ENCODE data around the gene SOX11.

SOX11 gene

GRCh38 chr2:5692561-5693286 is 540 bp downstream of the SOX11 start:
- DNase-seq = no peak

- DNase-seq = no peak
Observed at GRCh38 chr2:5693287-5694201, 1.4 kb downstream of the SOX11 start.

- no peak for DNase-seq
Observed at GRCh38 chr2:5694306-5694705, 2.1 kb downstream of the SOX11 start.

- DNase-seq = no peak
Observed at GRCh38 chr2:5695654-5696403, 3.6 kb downstream of the SOX11 start.

GRCh38 chr2:5696404-5696944 is 4.3 kb downstream of the SOX11 start:
- DNase-seq = no peak

GRCh38 chr2:5696945-5697521 is 4.8 kb downstream of the SOX11 start:
- no peak for DNase-seq

GRCh38 chr2:5697562-5697961 is 5.4 kb downstream of the SOX11 start:
- no peak for DNase-seq

GRCh38 chr2:5698134-5698533 is 6.0 kb downstream of the SOX11 start:
- DNase-seq = no peak

- DNase-seq = no peak
Observed at GRCh38 chr2:5699963-5700362, 7.8 kb downstream of the SOX11 start.

GRCh38 chr2:5700551-5700950 is 8.4 kb downstream of the SOX11 start:
- no peak for DNase-seq

GRCh38 chr2:5701266-5701665 is 9.1 kb downstream of the SOX11 start:
- no peak for DNase-seq

- DNase-seq = no peak
Observed at GRCh38 chr2:5703166-5703565, 11.0 kb downstream of the SOX11 start.

GRCh38 chr2:5705490-5705889 is 13.3 kb downstream of the SOX11 start:
- no peak for DNase-seq

GRCh38 chr2:5706717-5707455 is 14.7 kb downstream of the SOX11 start:
- DNase-seq = no peak

- no peak for DNase-seq
Observed at GRCh38 chr2:5710615-5711014, 18.4 kb downstream of the SOX11 start.

GRCh38 chr2:5713101-5713500 is 20.9 kb downstream of the SOX11 start:
- DNase-seq = no peak

- DNase-seq = no peak
Observed at GRCh38 chr2:5719629-5720334, 27.6 kb downstream of the SOX11 start.

- DNase-seq = no peak
Observed at GRCh38 chr2:5720426-5720825, 28.2 kb downstream of the SOX11 start.

- DNase-seq = no peak
Observed at GRCh38 chr2:5722236-5722635, 30.1 kb downstream of the SOX11 start.

GRCh38 chr2:5723791-5724735 is 31.9 kb downstream of the SOX11 start:
- no peak for DNase-seq

All from cerebellar nuclear complex (tissue), 1 donor.